Esophagus mucosa (tissue), 1 donor: ENCODE results near the gene NPY1R. TPM values are rescaled to one million over a fixed set of nuclear protein-coding genes. Genes with fewer than 3 reads are reported as not detected.

Source experiments
- ATAC-seq: fragments of 200-7000 bp; cut with Tn5 transposase; one replicate; pipeline ENCODE4 v1.9.1; 2020
- total RNA-seq: library from RNA; stranded (reverse); gene quantifications from one replicate; pipeline ENCODE4 v1.2.4, GENCODE V29; 2023
- donor health status: DM: yes; HTN: yes; CAD: no.

NPY1R gene
- total RNA-seq, 1 donor from 2014 or later = 0.16 TPM

DNA sequence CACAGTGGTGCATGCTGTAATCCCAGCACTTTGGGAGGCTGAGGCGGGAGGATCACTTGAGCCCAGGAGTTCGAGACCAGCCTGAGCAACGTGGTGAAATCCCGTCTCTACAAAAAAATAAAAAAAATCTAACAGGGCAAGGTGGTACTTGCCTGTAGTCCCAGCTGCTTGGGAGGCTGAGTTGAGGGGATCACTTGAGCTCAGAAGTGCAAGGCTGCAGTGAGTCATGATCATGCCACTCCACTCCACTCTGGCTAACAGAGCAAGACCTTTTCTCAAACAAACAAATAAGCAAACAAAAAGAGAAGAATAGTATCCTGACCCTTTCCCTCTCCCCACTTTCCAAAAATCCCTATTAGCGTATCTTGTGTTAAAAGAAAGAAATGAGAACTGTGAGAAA lies 52.7 kb downstream of the NPY1R start:
- no peak for ATAC-seq

DNA sequence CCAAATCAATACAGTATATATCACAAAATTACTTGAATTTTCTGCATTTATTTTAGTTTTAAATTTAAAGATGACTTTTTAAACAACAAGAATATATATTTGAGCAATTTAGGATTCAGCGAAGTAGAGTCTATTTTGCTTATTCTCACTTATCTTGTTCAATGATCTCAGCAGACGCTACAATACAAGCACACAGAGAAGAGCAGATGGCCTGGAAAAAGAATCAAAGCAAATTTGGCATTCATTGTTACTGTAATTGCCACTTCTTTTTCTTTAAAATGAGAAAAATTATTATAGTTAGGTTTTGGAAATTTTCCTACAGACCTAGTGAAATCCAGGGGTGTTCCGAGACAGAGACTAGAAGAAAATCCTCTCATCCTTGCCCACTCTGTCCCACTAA lies 57.5 kb downstream of the NPY1R start:
- ATAC-seq = no peak

Other genes with a start within 250 kb of the NPY1R start
- gene NAF1, start 165.7 kb downstream of the NPY1R start, total RNA-seq = 11.4 TPM
- not detected for gene NPY5R, start 11.3 kb upstream of the NPY1R start, total RNA-seq
- not detected for gene TKTL2, start 141.2 kb upstream of the NPY1R start, total RNA-seq
- gene TMA16, start 162.1 kb upstream of the NPY1R start, total RNA-seq = 24.7 TPM